ENCODE measurements around the gene MBNL3. TPM values are rescaled to one million over a fixed set of nuclear protein-coding genes. Genes with fewer than 3 reads are reported as not detected.

MBNL3 gene
- polyA plus RNA-seq, 1 of the 3 experiments (the other 2 are of a cell fraction), result 0.21 TPM

DNA sequence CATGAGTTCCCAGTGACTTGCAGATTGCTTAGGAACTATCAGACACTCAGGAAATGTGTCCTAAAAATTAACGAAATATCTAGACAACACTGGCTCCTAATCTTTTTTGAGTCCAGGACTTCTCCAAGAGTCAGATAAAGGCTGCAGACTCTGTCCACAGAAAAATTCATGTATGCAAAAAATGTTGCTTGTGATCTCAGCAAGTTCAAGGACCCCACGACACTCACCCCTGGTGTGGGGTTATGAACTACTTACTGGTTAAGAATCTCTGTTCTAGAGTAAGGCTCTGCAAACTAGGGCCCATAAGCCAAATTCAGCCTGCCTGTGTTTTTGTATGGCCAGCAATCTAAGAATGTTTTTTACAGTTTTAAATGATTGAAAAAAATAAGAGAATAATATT is 93.2 kb downstream of the MBNL3 start:
- Histone ChIP-seq H3K4me3 (ENCODE audit: low read depth in 2 of 2, low read length in 1 of 2) (no peak overlapping the region), H3K36me3 (replicated peaks in 1 of 2; ENCODE audit: control insufficient read depth in 1 of 2, insufficient read depth in 2 of 2, low read length in 1 of 2) (no peaks in the 10 kb centered on the region), H3K4me2 (no peak overlapping the region), H3K9ac (no peak overlapping the region), H3K9me3 (no peaks in the 10 kb centered on the region), H3F3A (replicated peaks; ENCODE audit: insufficient read depth) (peaks cover 3% of the 10 kb centered on the region), H3K4me1 (ENCODE audit: control insufficient read depth in 1 of 2, insufficient read depth in 2 of 2, low read depth in 1 of 2, low read length in 1 of 2) (no peaks in the 10 kb centered on the region; a peak in 1 of 4 replicates), H3K27me3 (ENCODE audit: insufficient read depth) (no peaks in the 10 kb centered on the region), H2AFZ (ENCODE audit: low read depth) (no peak overlapping the region), H3K27ac (ENCODE audit: low read depth in 2 of 2, low read length in 1 of 2) (no peak overlapping the region), H3K9me2 (no peaks in the 10 kb centered on the region), H3K79me2 (ENCODE audit: insufficient read depth) (no peaks in the 10 kb centered on the region), H4K20me1 (ENCODE audit: insufficient read depth) (no peaks in the 10 kb centered on the region)
- TF ChIP-seq, protein P1, sequence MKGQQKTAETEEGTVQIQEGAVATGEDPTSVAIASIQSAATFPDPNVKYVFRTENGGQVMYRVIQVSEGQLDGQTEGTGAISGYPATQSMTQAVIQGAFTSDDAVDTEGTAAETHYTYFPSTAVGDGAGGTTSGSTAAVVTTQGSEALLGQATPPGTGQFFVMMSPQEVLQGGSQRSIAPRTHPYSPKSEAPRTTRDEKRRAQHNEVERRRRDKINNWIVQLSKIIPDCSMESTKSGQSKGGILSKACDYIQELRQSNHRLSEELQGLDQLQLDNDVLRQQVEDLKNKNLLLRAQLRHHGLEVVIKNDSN (IDR thresholded peaks at IDR 0.05; ENCODE audit: borderline replicate concordance, low read depth), result no peak
- TF ChIP-seq SIN3A (IDR thresholded peaks at IDR 0.05; ENCODE audit: borderline replicate concordance, low read depth, low read length) (no peak), CHD2 (IDR thresholded peaks at IDR 0.05; ENCODE audit: low read length, partially characterized antibody) (no peak), YY1 (IDR thresholded peaks at IDR 0.05; ENCODE audit: low read depth) (no peak), FOXM1 (IDR thresholded peaks at IDR 0.05; ENCODE audit: low read depth) (no peak), EZH2phosphoT487 (IDR thresholded peaks at IDR 0.05; ENCODE audit: borderline replicate concordance, low read depth) (no peak), RXRA (IDR thresholded peaks at IDR 0.05; ENCODE audit: borderline replicate concordance, low read depth) (no peak), ELF1 (IDR thresholded peaks at IDR 0.05) (no peak), NRF1 (IDR thresholded peaks at IDR 0.05; ENCODE audit: low read depth, low read length) (no peak), RCOR1 (IDR thresholded peaks at IDR 0.05; ENCODE audit: low read length) (no peak), SMC3 (IDR thresholded peaks at IDR 0.05; ENCODE audit: low read depth, low read length) (no peak), GABPA (IDR thresholded peaks at IDR 0.05; ENCODE audit: low read depth) (no peak), TCF12 (IDR thresholded peaks at IDR 0.05) (no peak), POLR2AphosphoS5 (IDR thresholded peaks at IDR 0.05; ENCODE audit: low read depth, low read length) (no peak)
- TF ChIP-seq, protein P2, sequence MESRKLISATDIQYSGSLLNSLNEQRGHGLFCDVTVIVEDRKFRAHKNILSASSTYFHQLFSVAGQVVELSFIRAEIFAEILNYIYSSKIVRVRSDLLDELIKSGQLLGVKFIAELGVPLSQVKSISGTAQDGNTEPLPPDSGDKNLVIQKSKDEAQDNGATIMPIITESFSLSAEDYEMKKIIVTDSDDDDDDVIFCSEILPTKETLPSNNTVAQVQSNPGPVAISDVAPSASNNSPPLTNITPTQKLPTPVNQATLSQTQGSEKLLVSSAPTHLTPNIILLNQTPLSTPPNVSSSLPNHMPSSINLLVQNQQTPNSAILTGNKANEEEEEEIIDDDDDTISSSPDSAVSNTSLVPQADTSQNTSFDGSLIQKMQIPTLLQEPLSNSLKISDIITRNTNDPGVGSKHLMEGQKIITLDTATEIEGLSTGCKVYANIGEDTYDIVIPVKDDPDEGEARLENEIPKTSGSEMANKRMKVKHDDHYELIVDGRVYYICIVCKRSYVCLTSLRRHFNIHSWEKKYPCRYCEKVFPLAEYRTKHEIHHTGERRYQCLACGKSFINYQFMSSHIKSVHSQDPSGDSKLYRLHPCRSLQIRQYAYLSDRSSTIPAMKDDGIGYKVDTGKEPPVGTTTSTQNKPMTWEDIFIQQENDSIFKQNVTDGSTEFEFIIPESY (IDR thresholded peaks at IDR 0.05; ENCODE audit: borderline replicate concordance, low read depth), result no peak
- TF ChIP-seq, protein P3, sequence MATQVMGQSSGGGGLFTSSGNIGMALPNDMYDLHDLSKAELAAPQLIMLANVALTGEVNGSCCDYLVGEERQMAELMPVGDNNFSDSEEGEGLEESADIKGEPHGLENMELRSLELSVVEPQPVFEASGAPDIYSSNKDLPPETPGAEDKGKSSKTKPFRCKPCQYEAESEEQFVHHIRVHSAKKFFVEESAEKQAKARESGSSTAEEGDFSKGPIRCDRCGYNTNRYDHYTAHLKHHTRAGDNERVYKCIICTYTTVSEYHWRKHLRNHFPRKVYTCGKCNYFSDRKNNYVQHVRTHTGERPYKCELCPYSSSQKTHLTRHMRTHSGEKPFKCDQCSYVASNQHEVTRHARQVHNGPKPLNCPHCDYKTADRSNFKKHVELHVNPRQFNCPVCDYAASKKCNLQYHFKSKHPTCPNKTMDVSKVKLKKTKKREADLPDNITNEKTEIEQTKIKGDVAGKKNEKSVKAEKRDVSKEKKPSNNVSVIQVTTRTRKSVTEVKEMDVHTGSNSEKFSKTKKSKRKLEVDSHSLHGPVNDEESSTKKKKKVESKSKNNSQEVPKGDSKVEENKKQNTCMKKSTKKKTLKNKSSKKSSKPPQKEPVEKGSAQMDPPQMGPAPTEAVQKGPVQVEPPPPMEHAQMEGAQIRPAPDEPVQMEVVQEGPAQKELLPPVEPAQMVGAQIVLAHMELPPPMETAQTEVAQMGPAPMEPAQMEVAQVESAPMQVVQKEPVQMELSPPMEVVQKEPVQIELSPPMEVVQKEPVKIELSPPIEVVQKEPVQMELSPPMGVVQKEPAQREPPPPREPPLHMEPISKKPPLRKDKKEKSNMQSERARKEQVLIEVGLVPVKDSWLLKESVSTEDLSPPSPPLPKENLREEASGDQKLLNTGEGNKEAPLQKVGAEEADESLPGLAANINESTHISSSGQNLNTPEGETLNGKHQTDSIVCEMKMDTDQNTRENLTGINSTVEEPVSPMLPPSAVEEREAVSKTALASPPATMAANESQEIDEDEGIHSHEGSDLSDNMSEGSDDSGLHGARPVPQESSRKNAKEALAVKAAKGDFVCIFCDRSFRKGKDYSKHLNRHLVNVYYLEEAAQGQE (IDR thresholded peaks at IDR 0.05; ENCODE audit: low read depth, low read length), result no peak
- TF ChIP-seq, protein P4, sequence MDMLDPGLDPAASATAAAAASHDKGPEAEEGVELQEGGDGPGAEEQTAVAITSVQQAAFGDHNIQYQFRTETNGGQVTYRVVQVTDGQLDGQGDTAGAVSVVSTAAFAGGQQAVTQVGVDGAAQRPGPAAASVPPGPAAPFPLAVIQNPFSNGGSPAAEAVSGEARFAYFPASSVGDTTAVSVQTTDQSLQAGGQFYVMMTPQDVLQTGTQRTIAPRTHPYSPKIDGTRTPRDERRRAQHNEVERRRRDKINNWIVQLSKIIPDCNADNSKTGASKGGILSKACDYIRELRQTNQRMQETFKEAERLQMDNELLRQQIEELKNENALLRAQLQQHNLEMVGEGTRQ (IDR thresholded peaks at IDR 0.05; ENCODE audit: borderline replicate concordance, low read depth, low read length), result no peak
- no peak for DNase-seq
- CTCF ChIA-PET, result no interaction called here
- POLR2A ChIA-PET, result no interaction called here
- 31% methylated on average over 2 of the region's 2 CpGs for WGBS (ENCODE audit: low lambda C conversion rate)
